ENCODE measurements around the gene PCDH11Y.
"Not testable (repeated sequence)": the region's sequence is repeated elsewhere in the genome, so short reads cannot be mapped to it uniquely, and the experiment has no call there.

The PCDH11Y gene

GRCh38 chrY:5000057-5000456 is at the start of gene PCDH11Y:
PCDH11Y (plus strand) TSS chrY:5000296; CDS start chrY:5057100, 56,804 bp downstream.
- DNase-seq = not testable (repeated sequence)

- not testable (repeated sequence) for DNase-seq
These were observed 32.2 kb upstream of the PCDH11Y start for GRCh38 chrY:4967894-4968293.

- not testable (repeated sequence) for DNase-seq
These were observed 8.2 kb upstream of the PCDH11Y start for GRCh38 chrY:4991743-4992400.

DNA sequence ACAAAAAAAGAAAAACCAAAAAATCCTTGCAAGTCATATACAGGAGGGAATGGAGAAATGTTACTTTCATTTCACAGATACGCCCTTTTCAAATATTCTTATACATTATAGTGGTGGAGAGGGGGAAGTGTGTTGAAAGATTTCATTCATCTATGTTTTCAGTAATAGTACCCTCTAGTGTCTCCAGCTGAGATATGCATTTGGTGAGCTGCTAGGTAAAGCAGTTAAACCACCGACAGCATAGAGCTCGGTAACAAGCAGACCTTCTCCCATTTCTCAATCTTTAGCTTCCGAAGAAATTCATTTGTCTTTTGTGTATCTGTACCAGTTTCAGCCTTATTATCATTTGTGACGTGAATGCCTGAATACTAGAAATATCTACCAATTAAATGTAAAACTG is 5.2 kb upstream of the PCDH11Y start:
- DNase-seq = not testable (repeated sequence)

- not testable (repeated sequence) for DNase-seq
These were observed 2.5 kb downstream of the PCDH11Y start for GRCh38 chrY:5002476-5003184.

DNA sequence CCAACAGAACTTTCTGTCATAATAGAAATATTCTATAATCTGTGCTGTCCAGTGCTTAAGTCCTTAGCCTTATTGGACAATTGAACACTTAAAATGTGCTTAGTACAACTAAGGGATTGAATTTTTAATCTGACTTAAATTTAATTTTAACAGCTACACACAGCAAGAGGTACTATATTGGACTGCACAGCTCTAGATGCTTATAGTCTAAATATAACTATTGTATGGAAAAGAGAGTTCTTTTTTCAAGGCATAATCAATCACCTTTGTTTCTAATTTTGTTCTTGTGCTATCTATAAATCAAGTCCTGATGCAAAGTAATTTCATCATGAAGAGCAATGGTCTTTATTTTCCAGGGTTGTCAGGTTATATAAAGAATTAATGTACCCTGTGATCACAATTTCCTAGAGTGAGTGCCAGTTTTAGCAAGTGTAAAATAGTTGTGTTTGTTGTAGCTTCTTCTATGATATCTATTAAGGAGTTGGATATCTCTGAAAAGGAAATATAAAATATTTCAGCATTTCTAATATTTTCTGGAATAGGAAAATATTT is 39.0 kb downstream of the PCDH11Y start:
- not testable (repeated sequence) for DNase-seq

DNA sequence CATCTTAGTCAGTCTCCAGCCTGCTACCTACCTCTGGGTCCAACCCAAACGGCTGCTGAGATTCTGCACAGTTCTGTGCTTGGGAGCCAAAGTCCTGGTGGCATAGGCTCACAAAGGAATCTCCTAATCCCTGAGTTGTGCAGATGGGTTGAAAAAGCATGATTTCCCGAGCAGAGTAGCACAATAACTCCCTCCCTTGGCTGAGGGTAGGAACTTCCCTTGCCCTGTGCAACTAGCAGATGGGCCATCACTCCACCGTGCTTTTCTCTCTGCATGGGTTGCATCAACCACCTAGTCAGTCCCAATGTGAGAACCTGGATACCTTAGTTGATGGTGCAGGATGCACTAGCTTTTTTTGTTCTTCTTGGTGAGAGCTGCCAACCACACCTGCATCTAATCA is 82.9 kb downstream of the PCDH11Y start:
- DNase-seq = not testable (repeated sequence)

GRCh38 chrY:5182998-5183397 is 182.9 kb downstream of the PCDH11Y start:
- not testable (repeated sequence) for DNase-seq

DNA sequence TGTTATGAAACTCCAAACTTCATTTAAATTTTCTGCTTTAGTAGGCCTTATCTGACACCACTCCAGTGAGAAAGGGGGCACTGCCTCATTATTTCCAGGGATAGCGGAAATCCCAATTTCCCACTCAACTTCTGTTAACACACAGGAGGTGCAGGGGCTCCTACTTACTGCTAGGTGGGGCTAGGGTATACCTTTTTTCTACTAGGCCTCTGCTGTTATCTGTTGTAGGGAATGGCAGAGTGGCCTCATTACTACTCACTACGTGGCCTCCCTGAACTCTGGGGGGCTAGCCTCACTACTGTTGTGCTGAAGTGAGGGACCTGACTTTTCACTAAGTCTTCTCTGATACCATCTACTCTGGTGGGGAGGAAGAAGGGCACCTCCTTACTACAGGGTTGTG is 215.0 kb downstream of the PCDH11Y start:
- DNase-seq = not testable (repeated sequence)

DNA sequence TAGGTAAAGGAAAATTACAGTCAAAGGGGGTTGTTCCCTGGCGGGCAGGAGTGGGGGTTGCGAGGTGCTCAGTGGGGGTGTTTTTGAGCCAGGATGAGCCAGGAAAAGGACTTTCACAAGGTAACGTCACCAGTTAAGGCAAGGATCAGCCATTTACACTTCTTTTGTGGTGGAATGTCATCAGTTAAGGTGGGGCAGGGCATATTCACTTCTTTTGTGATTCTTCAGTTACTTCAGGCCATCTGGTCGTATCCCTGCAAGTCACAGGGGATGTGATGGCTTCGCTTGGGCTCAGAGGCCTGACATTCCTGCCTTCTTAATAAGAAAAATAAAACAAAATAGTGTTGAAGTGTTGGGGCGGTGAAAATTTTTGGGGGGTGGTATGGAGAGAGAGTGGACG is 324.8 kb downstream of the PCDH11Y start:
- DNase-seq = not testable (repeated sequence)

GRCh38 chrY:5342220-5342619 is 342.1 kb downstream of the PCDH11Y start:
- DNase-seq = not testable (repeated sequence)

DNA sequence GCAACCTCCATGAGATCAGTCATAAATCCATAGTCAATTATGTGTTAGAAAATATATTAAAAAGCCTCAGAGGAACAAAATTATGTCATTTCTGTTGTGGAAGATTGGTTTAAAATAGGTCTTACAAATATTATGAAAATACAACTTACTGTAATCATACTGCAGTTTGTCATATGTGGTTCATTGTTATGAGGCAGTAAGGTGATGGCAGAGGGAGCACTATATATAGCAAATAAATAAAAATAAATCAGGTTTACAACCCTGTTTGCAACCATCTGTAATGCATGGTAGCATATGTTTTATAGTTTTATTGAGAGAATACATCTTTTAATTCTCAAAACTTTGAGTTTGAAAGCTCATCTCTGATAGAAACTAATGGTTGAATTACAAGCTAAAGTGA is 543.6 kb downstream of the PCDH11Y start:
- not testable (repeated sequence) for DNase-seq

GRCh38 chrY:5638589-5638988 is 638.5 kb downstream of the PCDH11Y start:
- not testable (repeated sequence) for DNase-seq

- DNase-seq = not testable (repeated sequence)
These were observed 679.2 kb downstream of the PCDH11Y start for GRCh38 chrY:5679265-5679664.

DNA sequence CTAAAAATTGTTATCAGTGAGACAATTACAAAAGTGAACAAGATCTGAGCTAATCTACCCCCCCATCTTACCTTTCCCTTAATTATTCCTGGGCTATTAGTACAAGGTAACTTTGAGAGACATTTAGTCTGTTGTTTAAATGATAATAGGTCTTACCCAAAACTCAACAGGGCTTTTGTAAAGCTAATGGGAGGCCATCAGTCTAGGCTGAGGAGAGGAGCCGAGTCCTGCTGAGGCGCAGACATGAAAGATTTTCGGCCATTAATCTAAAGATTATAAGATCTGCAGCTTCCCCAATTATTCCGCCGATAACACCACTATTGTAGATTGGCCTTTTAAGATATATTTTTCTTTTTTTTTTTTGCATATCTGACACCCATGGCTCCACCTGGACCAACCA is 708.6 kb downstream of the PCDH11Y start:
- not testable (repeated sequence) for DNase-seq

GRCh38 chrY:5709788-5710381 is 709.8 kb downstream of the PCDH11Y start:
- not testable (repeated sequence) for DNase-seq

DNA sequence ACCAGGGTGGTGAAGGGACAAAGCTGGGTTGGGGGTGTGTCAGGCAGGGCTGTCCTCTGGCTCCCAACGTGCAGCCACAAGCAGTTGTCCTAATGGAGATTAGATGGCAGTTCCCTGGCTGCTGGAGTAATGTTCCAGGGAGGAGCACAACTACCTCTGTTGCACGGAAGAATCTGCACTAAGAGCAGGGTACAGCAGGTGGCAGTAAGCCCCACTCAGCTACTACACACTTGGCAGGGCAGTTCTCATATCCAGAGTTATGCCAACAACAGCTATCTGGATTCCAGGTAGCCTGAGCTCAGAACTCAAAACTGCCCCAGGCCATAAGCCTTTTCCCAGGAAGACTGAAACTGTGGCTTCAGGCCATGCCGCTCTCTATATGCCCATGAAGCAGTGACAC is 761.3 kb downstream of the PCDH11Y start:
- DNase-seq = not testable (repeated sequence)

- not testable (repeated sequence) for DNase-seq
These were observed 776.4 kb downstream of the PCDH11Y start for GRCh38 chrY:5776485-5776884.

Data from DMS 273 treated with DMSO at 0.1 percent for 48 hours (cell line).